ENCODE data around the gene ARHGAP24.
"Not testable (repeated sequence)": the region's sequence is repeated elsewhere in the genome, so short reads cannot be mapped to it uniquely, and the experiment has no call there.

The ARHGAP24 gene

GRCh38 chr4:85512446-85513205 lies 37.7 kb downstream of the ARHGAP24 start:
- no peaks in the 10 kb centered on the region for H3K27me3 ChIP-seq (ENCODE audit: control insufficient read depth, insufficient read depth, low read length)
- H3K4me3 ChIP-seq (ENCODE audit: low read length), result no peak overlapping the region
- no peak overlapping the region for H3K27ac ChIP-seq (ENCODE audit: low read depth, low read length)
- H3K4me1 ChIP-seq (ENCODE audit: control insufficient read depth, insufficient read depth, low read length), result no peaks in the 10 kb centered on the region
- no peaks in the 10 kb centered on the region for H3K36me3 ChIP-seq (ENCODE audit: control insufficient read depth, insufficient read depth, low read length)
- no peak overlapping the region for H3K9ac ChIP-seq (ENCODE audit: low read length)

- no peaks in the 10 kb centered on the region for H3K27me3 ChIP-seq (ENCODE audit: control insufficient read depth, insufficient read depth, low read length)
- no peak overlapping the region for H3K27ac ChIP-seq (ENCODE audit: low read depth, low read length)
- H3K36me3 ChIP-seq (ENCODE audit: control insufficient read depth, insufficient read depth, low read length), result no peaks in the 10 kb centered on the region
- no peaks in the 10 kb centered on the region for H3K4me1 ChIP-seq (ENCODE audit: control insufficient read depth, insufficient read depth, low read length)
- no peak overlapping the region for H3K9ac ChIP-seq (ENCODE audit: low read length)
- no peak overlapping the region for H3K4me3 ChIP-seq (ENCODE audit: low read length)
Measured at GRCh38 chr4:85514117-85514516, 39.2 kb downstream of the ARHGAP24 start.

- H3K9ac ChIP-seq (ENCODE audit: low read length), result no peak overlapping the region
- H3K27me3 ChIP-seq (ENCODE audit: control insufficient read depth, insufficient read depth, low read length), result no peaks in the 10 kb centered on the region
- H3K36me3 ChIP-seq (ENCODE audit: control insufficient read depth, insufficient read depth, low read length), result no peaks in the 10 kb centered on the region
- H3K4me1 ChIP-seq (ENCODE audit: control insufficient read depth, insufficient read depth, low read length), result no peaks in the 10 kb centered on the region
- H3K4me3 ChIP-seq (ENCODE audit: low read length), result no peak overlapping the region
- no peak overlapping the region for H3K27ac ChIP-seq (ENCODE audit: low read depth, low read length)
Measured at GRCh38 chr4:85514783-85515182, 39.8 kb downstream of the ARHGAP24 start.

GRCh38 chr4:85515701-85516100 lies 40.8 kb downstream of the ARHGAP24 start:
- H3K9ac ChIP-seq (ENCODE audit: low read length), result no peak overlapping the region
- H3K27ac ChIP-seq (ENCODE audit: low read depth, low read length), result no peak overlapping the region

GRCh38 chr4:85518526-85518925 lies 43.6 kb downstream of the ARHGAP24 start:
- not testable (repeated sequence) for H3K27me3 ChIP-seq (ENCODE audit: control insufficient read depth, insufficient read depth, low read length); H3K4me3 ChIP-seq (ENCODE audit: low read length); H3K27ac ChIP-seq (ENCODE audit: low read depth, low read length); H3K9ac ChIP-seq (ENCODE audit: low read length); H3K36me3 ChIP-seq (ENCODE audit: control insufficient read depth, insufficient read depth, low read length); H3K4me1 ChIP-seq (ENCODE audit: control insufficient read depth, insufficient read depth, low read length)

More at GRCh38 chr4:85515701-85516100, 40.8 kb downstream of the ARHGAP24 start:
- Histone ChIP-seq H3K4me3 (ENCODE audit: low read length) (no peak overlapping the region), H3K36me3 (ENCODE audit: control insufficient read depth, insufficient read depth, low read length) (no peaks in the 10 kb centered on the region), H3K27me3 (ENCODE audit: control insufficient read depth, insufficient read depth, low read length) (no peaks in the 10 kb centered on the region), H3K4me1 (ENCODE audit: control insufficient read depth, insufficient read depth, low read length) (no peaks in the 10 kb centered on the region)

GRCh38 chr4:85520765-85521749 lies 46.1 kb downstream of the ARHGAP24 start:
- Histone ChIP-seq H3K27ac (ENCODE audit: low read depth, low read length) (no peak overlapping the region), H3K27me3 (ENCODE audit: control insufficient read depth, insufficient read depth, low read length) (no peaks in the 10 kb centered on the region), H3K36me3 (ENCODE audit: control insufficient read depth, insufficient read depth, low read length) (no peaks in the 10 kb centered on the region), H3K9ac (ENCODE audit: low read length) (no peak overlapping the region), H3K4me1 (ENCODE audit: control insufficient read depth, insufficient read depth, low read length) (no peaks in the 10 kb centered on the region), H3K4me3 (ENCODE audit: low read length) (no peak overlapping the region)

GRCh38 chr4:85522277-85522676 lies 47.3 kb downstream of the ARHGAP24 start:
- H3K27ac ChIP-seq (ENCODE audit: low read depth, low read length), result no peak overlapping the region
- H3K27me3 ChIP-seq (ENCODE audit: control insufficient read depth, insufficient read depth, low read length), result no peaks in the 10 kb centered on the region
- H3K9ac ChIP-seq (ENCODE audit: low read length), result no peak overlapping the region
- no peaks in the 10 kb centered on the region for H3K4me1 ChIP-seq (ENCODE audit: control insufficient read depth, insufficient read depth, low read length)
- H3K4me3 ChIP-seq (ENCODE audit: low read length), result no peak overlapping the region
- no peaks in the 10 kb centered on the region for H3K36me3 ChIP-seq (ENCODE audit: control insufficient read depth, insufficient read depth, low read length)

GRCh38 chr4:85522836-85523235 lies 47.9 kb downstream of the ARHGAP24 start:
- Histone ChIP-seq H3K36me3 (ENCODE audit: control insufficient read depth, insufficient read depth, low read length) (no peaks in the 10 kb centered on the region), H3K4me3 (ENCODE audit: low read length) (no peak overlapping the region), H3K9ac (ENCODE audit: low read length) (no peak overlapping the region), H3K27me3 (ENCODE audit: control insufficient read depth, insufficient read depth, low read length) (no peaks in the 10 kb centered on the region), H3K4me1 (ENCODE audit: control insufficient read depth, insufficient read depth, low read length) (no peaks in the 10 kb centered on the region), H3K27ac (ENCODE audit: low read depth, low read length) (no peak overlapping the region)

GRCh38 chr4:85527815-85528214 lies 52.9 kb downstream of the ARHGAP24 start:
- no peak overlapping the region for H3K9ac ChIP-seq (ENCODE audit: low read length)
- H3K27ac ChIP-seq (ENCODE audit: low read depth, low read length), result no peak overlapping the region
- H3K27me3 ChIP-seq (ENCODE audit: control insufficient read depth, insufficient read depth, low read length), result no peaks in the 10 kb centered on the region
- no peak overlapping the region for H3K4me3 ChIP-seq (ENCODE audit: low read length)
- H3K4me1 ChIP-seq (ENCODE audit: control insufficient read depth, insufficient read depth, low read length), result no peaks in the 10 kb centered on the region
- no peaks in the 10 kb centered on the region for H3K36me3 ChIP-seq (ENCODE audit: control insufficient read depth, insufficient read depth, low read length)

GRCh38 chr4:85531560-85532341 lies 56.8 kb downstream of the ARHGAP24 start:
- no peak overlapping the region for H3K9ac ChIP-seq (ENCODE audit: low read length)
- H3K27ac ChIP-seq (ENCODE audit: low read depth, low read length), result no peak overlapping the region
- H3K4me3 ChIP-seq (ENCODE audit: low read length), result no peak overlapping the region
- no peaks in the 10 kb centered on the region for H3K36me3 ChIP-seq (ENCODE audit: control insufficient read depth, insufficient read depth, low read length)
- H3K4me1 ChIP-seq (ENCODE audit: control insufficient read depth, insufficient read depth, low read length), result no peaks in the 10 kb centered on the region
- no peaks in the 10 kb centered on the region for H3K27me3 ChIP-seq (ENCODE audit: control insufficient read depth, insufficient read depth, low read length)

- H3K27me3 ChIP-seq (ENCODE audit: control insufficient read depth, insufficient read depth, low read length), result no peaks in the 10 kb centered on the region
- no peak overlapping the region for H3K27ac ChIP-seq (ENCODE audit: low read depth, low read length)
- no peak overlapping the region for H3K9ac ChIP-seq (ENCODE audit: low read length)
- no peaks in the 10 kb centered on the region for H3K4me1 ChIP-seq (ENCODE audit: control insufficient read depth, insufficient read depth, low read length)
- no peak overlapping the region for H3K4me3 ChIP-seq (ENCODE audit: low read length)
- H3K36me3 ChIP-seq (ENCODE audit: control insufficient read depth, insufficient read depth, low read length), result no peaks in the 10 kb centered on the region
Measured at GRCh38 chr4:85534120-85534519, 59.2 kb downstream of the ARHGAP24 start.

- H3K36me3 ChIP-seq (ENCODE audit: control insufficient read depth, insufficient read depth, low read length), result no peaks in the 10 kb centered on the region
- no peak overlapping the region for H3K27ac ChIP-seq (ENCODE audit: low read depth, low read length)
- H3K4me3 ChIP-seq (ENCODE audit: low read length), result no peak overlapping the region
- H3K27me3 ChIP-seq (ENCODE audit: control insufficient read depth, insufficient read depth, low read length), result no peaks in the 10 kb centered on the region
- H3K4me1 ChIP-seq (ENCODE audit: control insufficient read depth, insufficient read depth, low read length), result no peaks in the 10 kb centered on the region
- H3K9ac ChIP-seq (ENCODE audit: low read length), result no peak overlapping the region
Measured at GRCh38 chr4:85543832-85544231, 68.9 kb downstream of the ARHGAP24 start.

All from rectal smooth muscle tissue (tissue), 1 donor.